Globus pallidus (tissue), 1 donor: ENCODE measurements around the gene USP2.
"Not testable (repeated sequence)": the region's sequence is repeated elsewhere in the genome, so short reads cannot be mapped to it uniquely, and the experiment has no call there.

Source experiments
- DNase-seq: peaks from one replicate; pipeline ENCODE4 v3.0.0-alpha.2; 2015; ENCODE audit warnings: low spot score

USP2 gene

GRCh38 chr11:119414321-119414720 is 32.8 kb upstream of the USP2 start:
- no peak for DNase-seq

GRCh38 chr11:119412072-119412471 is 30.6 kb upstream of the USP2 start:
- no peak for DNase-seq

GRCh38 chr11:119410501-119410900 is 29.0 kb upstream of the USP2 start:
- DNase-seq, result no peak

GRCh38 chr11:119409731-119410130 is 28.2 kb upstream of the USP2 start:
- no peak for DNase-seq

GRCh38 chr11:119406005-119406404 is 24.5 kb upstream of the USP2 start:
- DNase-seq, result no peak

- DNase-seq, result not testable (repeated sequence)
Measured at GRCh38 chr11:119405448-119405847, 24.0 kb upstream of the USP2 start.

GRCh38 chr11:119404872-119405271 is 23.4 kb upstream of the USP2 start:
- DNase-seq, result no peak

- no peak for DNase-seq
Measured at GRCh38 chr11:119403021-119403420, 21.5 kb upstream of the USP2 start.

GRCh38 chr11:119402470-119402869 is 21.0 kb upstream of the USP2 start:
- no peak for DNase-seq

GRCh38 chr11:119400860-119401259 is 19.4 kb upstream of the USP2 start:
- DNase-seq, result no peak

GRCh38 chr11:119397740-119398139 is 16.2 kb upstream of the USP2 start:
- no peak for DNase-seq

- DNase-seq, result no peak
Measured at GRCh38 chr11:119396835-119397234, 15.3 kb upstream of the USP2 start.

- no peak for DNase-seq
Measured at GRCh38 chr11:119391275-119391674, 9.8 kb upstream of the USP2 start.

GRCh38 chr11:119389611-119390254 is 8.2 kb upstream of the USP2 start:
- no peak for DNase-seq

GRCh38 chr11:119388103-119388502 is 6.6 kb upstream of the USP2 start:
- DNase-seq, result no peak

- no peak for DNase-seq
Measured at GRCh38 chr11:119384332-119384731, 2.8 kb upstream of the USP2 start.

GRCh38 chr11:119382513-119382912 is 1.0 kb upstream of the USP2 start:
- not testable (repeated sequence) for DNase-seq

GRCh38 chr11:119382101-119382500 is 611 bp upstream of the USP2 start:
- no peak for DNase-seq

GRCh38 chr11:119380827-119381180 is 686 bp downstream of the USP2 start:
- DNase-seq, result no peak

GRCh38 chr11:119380160-119380826 is 1.2 kb downstream of the USP2 start:
- DNase-seq, result no peak

GRCh38 chr11:119378851-119379465 is 2.5 kb downstream of the USP2 start:
- DNase-seq, result no peak

GRCh38 chr11:119377961-119378667 is 3.4 kb downstream of the USP2 start:
- no peak for DNase-seq
